Omental fat pad (tissue), 4 donors: ENCODE results near the gene TTC9B. TPM values are rescaled to one million over a fixed set of nuclear protein-coding genes. Genes with fewer than 3 reads are reported as not detected.

Source experiments
- ATAC-seq: fragments of 150-250 bp; one replicate; pipeline ENCODE4 v1.9.1; 2016; ENCODE audit warnings: mild to moderate bottlenecking, moderate library complexity; ENCODE audit not compliant: low FRiP score
- DNase-seq: peaks from one replicate; pipeline ENCODE4 v3.0.0-alpha.2; 2019; ENCODE audit warnings: low spot score
- total RNA-seq, 4 donors: library from RNA; depleted of rRNA; stranded (reverse); fragments of >200 nt; gene quantifications; one replicate each; pipeline ENCODE4 v1.1.0, GENCODE V29; 2016
- TF ChIP-seq, protein P1 (sequence below), 3 donors: fragments of 450-650 bp; IDR thresholded peaks; one replicate each; pipeline ENCODE4 v1.5.1; 2016 to 2017; ENCODE audit warnings: antibody characterized with exemption in 3 of 3, mild to moderate bottlenecking in 3 of 3, moderate library complexity in 2 of 3

TTC9B gene
- total RNA-seq, 4 donors from 2014 or later: 0.28 TPM; not detected in 3

DNA sequence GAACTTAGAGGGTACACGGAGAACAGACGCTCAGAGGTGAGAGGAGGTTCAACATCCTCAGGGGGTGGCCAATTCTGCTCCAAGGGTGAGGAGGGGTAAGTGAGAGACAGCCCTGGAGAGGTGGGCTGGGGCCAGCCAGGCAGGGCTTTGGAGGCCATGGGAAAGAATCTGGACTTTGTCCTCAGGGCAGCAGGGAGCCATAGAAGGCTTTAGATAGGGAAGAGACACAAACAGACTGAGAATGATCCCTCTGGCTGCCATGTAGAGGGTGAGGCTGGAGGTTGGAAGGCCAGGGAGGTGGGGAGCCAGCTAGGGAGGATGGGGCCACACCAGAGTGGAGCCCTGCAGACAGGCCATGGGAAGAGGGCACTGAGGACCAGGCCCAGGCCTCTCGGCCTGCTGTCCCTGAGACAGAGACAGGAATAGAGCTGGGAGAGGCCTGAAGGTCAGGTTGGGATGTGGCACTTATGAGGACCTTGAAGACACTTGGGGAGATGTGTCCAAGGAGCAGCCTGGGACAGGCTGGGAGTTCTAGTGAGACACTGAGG lies 37.5 kb upstream of the TTC9B start:
- DNase-seq (no peak), ATAC-seq (no peak)
- TF ChIP-seq, protein P1, sequence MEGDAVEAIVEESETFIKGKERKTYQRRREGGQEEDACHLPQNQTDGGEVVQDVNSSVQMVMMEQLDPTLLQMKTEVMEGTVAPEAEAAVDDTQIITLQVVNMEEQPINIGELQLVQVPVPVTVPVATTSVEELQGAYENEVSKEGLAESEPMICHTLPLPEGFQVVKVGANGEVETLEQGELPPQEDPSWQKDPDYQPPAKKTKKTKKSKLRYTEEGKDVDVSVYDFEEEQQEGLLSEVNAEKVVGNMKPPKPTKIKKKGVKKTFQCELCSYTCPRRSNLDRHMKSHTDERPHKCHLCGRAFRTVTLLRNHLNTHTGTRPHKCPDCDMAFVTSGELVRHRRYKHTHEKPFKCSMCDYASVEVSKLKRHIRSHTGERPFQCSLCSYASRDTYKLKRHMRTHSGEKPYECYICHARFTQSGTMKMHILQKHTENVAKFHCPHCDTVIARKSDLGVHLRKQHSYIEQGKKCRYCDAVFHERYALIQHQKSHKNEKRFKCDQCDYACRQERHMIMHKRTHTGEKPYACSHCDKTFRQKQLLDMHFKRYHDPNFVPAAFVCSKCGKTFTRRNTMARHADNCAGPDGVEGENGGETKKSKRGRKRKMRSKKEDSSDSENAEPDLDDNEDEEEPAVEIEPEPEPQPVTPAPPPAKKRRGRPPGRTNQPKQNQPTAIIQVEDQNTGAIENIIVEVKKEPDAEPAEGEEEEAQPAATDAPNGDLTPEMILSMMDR (IDR thresholded peaks at IDR 0.05): no peak

- TF ChIP-seq, protein P1 (IDR thresholded peaks at IDR 0.05): no peak
- ATAC-seq: no peak
- DNase-seq: no peak
These were observed 36.7 kb upstream of the TTC9B start for GRCh38 chr19:40254714-40255418.

DNA sequence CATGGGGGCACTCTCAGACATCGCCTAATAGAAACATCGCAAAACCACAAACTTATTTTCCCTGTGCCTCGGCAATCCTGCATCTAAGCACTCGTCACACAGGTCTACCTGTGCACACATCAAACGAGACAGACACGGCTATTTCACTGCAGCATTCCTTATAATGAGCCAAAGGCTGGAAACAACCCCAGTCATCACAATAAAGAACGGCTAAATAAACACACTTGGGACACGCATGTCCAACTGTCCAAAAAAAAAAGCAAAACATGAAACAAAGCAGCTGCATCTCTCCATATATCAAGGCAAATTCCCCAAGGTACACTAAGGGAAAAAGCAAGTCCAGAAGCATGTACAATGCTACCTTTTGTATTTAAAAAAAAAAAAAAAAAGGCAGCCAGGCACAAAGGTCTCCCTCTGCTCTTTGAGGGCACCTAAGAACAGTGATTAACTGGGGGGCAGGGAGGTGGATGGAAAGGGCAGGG lies 35.5 kb upstream of the TTC9B start:
- TF ChIP-seq, protein P1 (IDR thresholded peaks at IDR 0.05): no peak
- no peak for ATAC-seq

GRCh38 chr19:40252395-40252794 lies 34.2 kb upstream of the TTC9B start:
- TF ChIP-seq, protein P1 (IDR thresholded peaks at IDR 0.05): no peak
- ATAC-seq: no peak
- no peak for DNase-seq

More for the DNA sequence above, 35.5 kb upstream of the TTC9B start:
- DNase-seq: no peak

DNA sequence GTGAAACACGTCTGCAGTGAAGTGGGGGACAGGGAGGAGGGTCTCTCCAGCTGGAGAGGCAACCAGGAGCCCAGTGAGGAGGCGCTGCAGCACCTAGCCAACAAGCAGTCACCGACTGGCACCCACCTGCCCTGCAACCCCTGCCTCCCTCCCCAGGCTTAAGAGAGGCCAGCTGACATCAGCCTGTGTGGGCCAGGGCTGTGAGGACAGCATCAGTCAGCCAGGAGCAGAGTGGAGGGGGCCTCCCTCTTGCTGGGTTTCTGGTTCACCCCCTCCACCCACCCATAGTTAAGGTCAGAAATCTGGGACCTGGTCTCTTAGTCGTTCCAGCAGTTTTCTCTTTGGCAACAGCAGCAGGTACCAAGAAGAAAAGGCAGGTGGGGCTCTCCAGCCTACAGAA lies 33.8 kb upstream of the TTC9B start:
- TF ChIP-seq, protein P1 (IDR thresholded peaks at IDR 0.05): no peak
- ATAC-seq (no peak), DNase-seq (no peak)

- TF ChIP-seq, protein P1 (IDR thresholded peaks at IDR 0.05): no peak
- DNase-seq (no peak), ATAC-seq (no peak)
These were observed 33.1 kb upstream of the TTC9B start for GRCh38 chr19:40251244-40251643.

- ATAC-seq (no peak), DNase-seq (no peak)
- TF ChIP-seq, protein P1 (IDR thresholded peaks at IDR 0.05): no peak
These were observed 31.6 kb upstream of the TTC9B start for GRCh38 chr19:40249781-40250180.
